Vagina (tissue), 2 donors: ENCODE results near the gene USF2.

ENCODE experiments used
- CTCF ChIP-seq, 3 experiments: fragments of 450-650 bp in 2 of 3; fragments of 200-600 bp in 1 of 3; sonication (generic) in 1 of 3; IDR thresholded peaks; one replicate each; pipeline ENCODE4 v1.5.1; 2017 to 2019; ENCODE audit warnings: antibody characterized with exemption in 3 of 3, mild to moderate bottlenecking in 2 of 3, moderate library complexity in 2 of 3
- POLR2A ChIP-seq, 2 donors: fragments of 450-650 bp; IDR thresholded peaks; one replicate each; pipeline ENCODE4 v1.6.1; 2017; ENCODE audit warnings: antibody characterized with exemption in 2 of 2, mild to moderate bottlenecking in 2 of 2, moderate library complexity in 2 of 2
- POLR2AphosphoS5 ChIP-seq, 2 donors: sonication (generic); formaldehyde crosslinking; IDR thresholded peaks; one replicate each; pipeline ENCODE4 v1.9.0; 2017; ENCODE audit warnings: antibody characterized with exemption in 2 of 2, mild to moderate bottlenecking in 2 of 2, low read depth in 1 of 2; ENCODE audit not compliant: insufficient read depth in 1 of 2

DNA sequence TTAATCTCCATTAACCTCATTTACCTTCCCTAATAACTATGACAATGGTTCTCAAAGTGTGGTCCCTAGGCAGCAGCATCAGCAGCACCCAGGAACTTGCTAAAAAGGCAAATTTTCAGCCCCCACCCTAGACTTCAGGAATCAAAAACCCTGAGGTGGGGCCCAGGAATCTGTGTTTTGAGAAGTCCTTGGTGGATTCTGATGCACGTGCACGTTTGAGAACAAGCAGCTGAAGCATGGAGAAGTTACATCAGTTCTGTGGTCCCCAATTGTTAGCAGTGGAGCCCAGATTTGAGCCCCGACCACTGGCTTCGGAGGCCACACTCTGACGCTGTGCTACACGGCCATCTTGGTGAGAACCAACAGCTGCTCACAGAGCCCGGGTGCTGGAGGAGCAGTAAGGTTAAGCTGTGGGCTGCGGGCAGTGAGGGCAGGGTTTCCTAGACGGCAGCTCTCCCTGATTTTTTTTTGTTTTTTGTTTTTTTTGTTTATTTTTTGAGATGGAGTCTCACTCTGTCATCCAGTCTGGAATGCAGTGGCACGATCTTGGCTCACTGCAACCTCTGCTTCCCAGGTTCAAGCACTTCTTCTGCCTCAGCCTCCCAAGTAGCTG lies 46.2 kb downstream of the USF2 start:
- TF ChIP-seq POLR2A (IDR thresholded peaks at IDR 0.05), result no peak
- TF ChIP-seq CTCF (IDR thresholded peaks at IDR 0.05), result no peak
- no peak for TF ChIP-seq POLR2AphosphoS5 (IDR thresholded peaks at IDR 0.05; ENCODE audit: insufficient read depth in 1 of 2, low read depth in 1 of 2)
